Mononuclear cell (primary cell): ENCODE measurements around the gene NTSR1. TPM values are rescaled to one million over a fixed set of nuclear protein-coding genes. Genes with fewer than 3 reads are reported as not detected.

Source experiments
- H3K27me3 ChIP-seq: 2 replicates; pipeline ENCODE4 v1.6.0; 2011; ENCODE audit warnings: low read length, control low read depth; ENCODE audit not compliant: insufficient read depth
- H3K4me1 ChIP-seq: 2 replicates; pipeline ENCODE4 v1.5.1; 2011; ENCODE audit warnings: mild to moderate bottlenecking, low read length, control low read depth; ENCODE audit not compliant: insufficient read depth
- H3K4me3 ChIP-seq: 2 replicates; pipeline ENCODE4 v1.5.1; 2011; ENCODE audit warnings: mild to moderate bottlenecking, low read length, moderate library complexity
- H3K9me3 ChIP-seq: 2 replicates; pipeline ENCODE4 v1.5.1; 2011; ENCODE audit warnings: low read depth, mild to moderate bottlenecking, control low read depth, low read length
- total RNA-seq: library from RNA; depleted of rRNA; stranded (reverse); fragments of >200 nt; gene quantifications from one replicate; pipeline ENCODE4 v1.2.3, GENCODE V29; 2012

The NTSR1 gene
- total RNA-seq, 1 donor, result 0.73 TPM

- H3K27me3 ChIP-seq, result no peaks in the 10 kb centered on the region
- peaks cover 11% of the 10 kb centered on the region for H3K4me1 ChIP-seq
- no peaks in the 10 kb centered on the region for H3K9me3 ChIP-seq
- H3K4me3 ChIP-seq, result no peak overlapping the region
These were observed 12.9 kb upstream of the NTSR1 start for GRCh38 chr20:62695448-62696414.

- no peaks in the 10 kb centered on the region for H3K9me3 ChIP-seq
- no peak overlapping the region for H3K4me3 ChIP-seq
- no peaks in the 10 kb centered on the region for H3K27me3 ChIP-seq
- peaks cover 11% of the 10 kb centered on the region for H3K4me1 ChIP-seq
These were observed 12.1 kb upstream of the NTSR1 start for GRCh38 chr20:62696434-62696957.

- Histone ChIP-seq H3K4me3 (no peak overlapping the region), H3K4me1 (peaks cover 11% of the 10 kb centered on the region), H3K9me3 (no peaks in the 10 kb centered on the region), H3K27me3 (no peaks in the 10 kb centered on the region)
These were observed 11.6 kb upstream of the NTSR1 start for GRCh38 chr20:62696989-62697388.

GRCh38 chr20:62697468-62697912, 11.1 kb upstream of the NTSR1 start:
- Histone ChIP-seq H3K9me3 (no peaks in the 10 kb centered on the region), H3K27me3 (no peaks in the 10 kb centered on the region)

GRCh38 chr20:62698231-62698630, 10.4 kb upstream of the NTSR1 start:
- Histone ChIP-seq H3K27me3 (no peaks in the 10 kb centered on the region), H3K9me3 (no peaks in the 10 kb centered on the region), H3K4me3 (no peak overlapping the region), H3K4me1 (peaks cover 13% of the 10 kb centered on the region)

More at GRCh38 chr20:62697468-62697912, 11.1 kb upstream of the NTSR1 start:
- Histone ChIP-seq H3K4me1 (peaks cover 11% of the 10 kb centered on the region), H3K4me3 (no peak overlapping the region)

GRCh38 chr20:62699296-62699695, 9.3 kb upstream of the NTSR1 start:
- H3K9me3 ChIP-seq, result no peaks in the 10 kb centered on the region
- H3K27me3 ChIP-seq, result no peaks in the 10 kb centered on the region

GRCh38 chr20:62699741-62700140, 8.9 kb upstream of the NTSR1 start:
- Histone ChIP-seq H3K9me3 (no peaks in the 10 kb centered on the region), H3K4me1 (peaks cover 27% of the 10 kb centered on the region), H3K4me3 (no peak overlapping the region), H3K27me3 (no peaks in the 10 kb centered on the region)

More at GRCh38 chr20:62699296-62699695, 9.3 kb upstream of the NTSR1 start:
- Histone ChIP-seq H3K4me1 (peaks cover 22% of the 10 kb centered on the region), H3K4me3 (no peak overlapping the region)

GRCh38 chr20:62700261-62700930, 8.2 kb upstream of the NTSR1 start:
- H3K9me3 ChIP-seq, result no peaks in the 10 kb centered on the region
- peaks cover 29% of the 10 kb centered on the region for H3K4me1 ChIP-seq
- H3K4me3 ChIP-seq, result no peak overlapping the region
- H3K27me3 ChIP-seq, result no peaks in the 10 kb centered on the region

- H3K4me1 ChIP-seq, result peaks cover 26% of the 10 kb centered on the region
- H3K9me3 ChIP-seq, result no peaks in the 10 kb centered on the region
- H3K4me3 ChIP-seq, result no peak overlapping the region
- no peaks in the 10 kb centered on the region for H3K27me3 ChIP-seq
These were observed 7.2 kb upstream of the NTSR1 start for GRCh38 chr20:62701161-62702012.

- H3K9me3 ChIP-seq, result no peaks in the 10 kb centered on the region
- H3K4me1 ChIP-seq, result peaks cover 23% of the 10 kb centered on the region
- no peak overlapping the region for H3K4me3 ChIP-seq
- H3K27me3 ChIP-seq, result no peaks in the 10 kb centered on the region
These were observed 6.7 kb upstream of the NTSR1 start for GRCh38 chr20:62702013-62702300.

GRCh38 chr20:62702895-62703852, 5.5 kb upstream of the NTSR1 start:
- peaks cover 21% of the 10 kb centered on the region for H3K4me1 ChIP-seq
- no peaks in the 10 kb centered on the region for H3K9me3 ChIP-seq
- no peak overlapping the region for H3K4me3 ChIP-seq
- peaks cover 2% of the 10 kb centered on the region for H3K27me3 ChIP-seq

GRCh38 chr20:62703853-62704228, 4.8 kb upstream of the NTSR1 start:
- peaks cover 22% of the 10 kb centered on the region for H3K4me1 ChIP-seq
- no peaks in the 10 kb centered on the region for H3K9me3 ChIP-seq
- no peak overlapping the region for H3K4me3 ChIP-seq
- peaks cover 3% of the 10 kb centered on the region for H3K27me3 ChIP-seq

- no peak overlapping the region for H3K4me3 ChIP-seq
- H3K27me3 ChIP-seq, result peaks cover 8% of the 10 kb centered on the region
- H3K4me1 ChIP-seq, result peaks cover 26% of the 10 kb centered on the region
- no peaks in the 10 kb centered on the region for H3K9me3 ChIP-seq
These were observed 4.2 kb upstream of the NTSR1 start for GRCh38 chr20:62704341-62704948.
